GM19455 (cell line): Measurements from ENCODE around the gene GHR.

Experiments used
- ATAC-seq: cut with Tn5 transposase; IDR thresholded peaks from one replicate; pipeline ENCODE4 v1.9.1; 2021; ENCODE audit not compliant: unreplicated experiment

GHR gene

DNA sequence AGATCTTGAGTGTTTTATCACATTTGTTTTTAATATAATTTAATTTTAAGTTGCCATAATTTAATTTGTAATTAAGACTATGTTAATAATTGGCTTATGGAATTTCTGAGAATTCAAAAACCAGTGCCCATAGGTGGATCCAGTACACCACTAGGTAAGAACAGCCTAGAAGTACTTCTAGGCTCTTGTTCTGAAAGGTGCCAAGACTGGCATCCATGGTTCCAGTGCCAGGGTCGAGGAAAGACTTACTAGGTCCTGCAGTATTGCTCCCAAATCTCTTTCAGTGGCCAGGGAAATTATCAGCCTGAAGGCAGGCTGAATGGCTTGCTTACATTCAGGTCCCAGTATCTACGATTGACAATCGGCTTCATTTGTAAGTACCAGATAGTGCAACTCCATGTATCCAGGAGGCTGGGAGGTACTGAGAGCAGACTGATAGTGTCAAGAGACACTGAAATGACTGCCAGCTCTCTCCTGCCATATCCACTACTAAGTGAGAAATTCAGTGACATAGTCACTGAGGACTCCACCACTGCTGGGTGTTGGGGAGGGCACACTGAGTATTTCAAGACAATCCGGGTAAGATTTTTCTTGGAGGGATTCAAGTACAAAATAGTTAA lies 174.2 kb downstream of the GHR start:
- no peak for ATAC-seq

DNA sequence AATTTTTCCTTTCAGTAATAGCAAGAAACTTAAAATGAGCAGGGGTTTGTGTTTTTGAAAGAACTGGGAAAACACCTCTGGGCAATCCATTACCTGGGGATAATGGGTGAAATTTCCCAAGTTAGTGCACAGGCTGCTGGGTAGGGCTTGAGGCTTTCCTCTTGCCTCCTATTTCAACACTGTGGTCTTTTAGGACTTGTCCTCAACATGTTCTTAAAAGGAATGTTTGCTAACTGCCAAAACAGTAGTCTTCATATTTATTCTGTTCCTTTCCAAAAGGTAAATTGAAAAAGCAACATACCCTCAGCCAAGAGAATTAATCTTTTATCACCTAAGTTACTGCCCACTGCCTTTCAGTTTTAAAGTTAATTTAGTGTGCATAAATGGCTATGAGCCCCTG lies 175.1 kb downstream of the GHR start:
- no peak for ATAC-seq

DNA sequence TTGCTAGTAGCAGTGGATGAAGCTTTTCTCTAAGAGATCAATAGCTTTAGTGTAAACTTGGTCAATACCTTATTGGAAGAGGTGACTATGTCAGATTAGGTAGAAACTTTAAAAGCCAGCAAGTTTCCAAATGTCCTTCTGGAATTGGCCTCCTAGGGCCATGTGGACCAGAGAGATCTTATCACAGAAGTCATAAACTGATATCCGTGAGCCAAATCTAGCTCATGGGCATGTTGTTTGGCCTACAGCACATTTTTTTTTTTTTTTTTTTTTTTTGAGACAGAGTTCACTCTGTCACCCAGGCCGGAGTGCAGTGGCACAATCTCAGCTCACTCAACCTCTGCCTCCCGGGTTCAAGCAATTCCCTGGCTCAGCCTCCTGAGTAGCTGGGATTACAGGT lies 175.9 kb downstream of the GHR start:
- ATAC-seq: no peak

DNA sequence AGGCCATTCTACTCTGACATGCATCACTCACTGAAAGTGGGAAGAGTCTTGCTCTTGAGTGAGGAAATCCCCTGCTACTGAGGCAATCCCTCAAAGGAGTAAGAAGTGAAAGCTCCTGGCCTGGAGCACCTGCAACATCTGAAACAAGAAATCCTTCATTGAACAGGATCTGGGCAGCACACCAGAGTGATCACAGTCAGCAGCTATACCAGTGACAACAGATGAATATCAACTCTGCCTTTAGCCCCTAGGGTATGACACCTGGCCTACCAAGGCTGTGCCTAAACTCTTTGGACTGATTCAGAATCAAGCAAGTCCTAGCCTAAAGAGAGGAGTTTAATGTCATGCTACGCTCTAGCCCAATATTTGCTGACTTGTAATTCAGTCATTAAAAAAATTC lies 177.2 kb downstream of the GHR start:
- no peak for ATAC-seq

DNA sequence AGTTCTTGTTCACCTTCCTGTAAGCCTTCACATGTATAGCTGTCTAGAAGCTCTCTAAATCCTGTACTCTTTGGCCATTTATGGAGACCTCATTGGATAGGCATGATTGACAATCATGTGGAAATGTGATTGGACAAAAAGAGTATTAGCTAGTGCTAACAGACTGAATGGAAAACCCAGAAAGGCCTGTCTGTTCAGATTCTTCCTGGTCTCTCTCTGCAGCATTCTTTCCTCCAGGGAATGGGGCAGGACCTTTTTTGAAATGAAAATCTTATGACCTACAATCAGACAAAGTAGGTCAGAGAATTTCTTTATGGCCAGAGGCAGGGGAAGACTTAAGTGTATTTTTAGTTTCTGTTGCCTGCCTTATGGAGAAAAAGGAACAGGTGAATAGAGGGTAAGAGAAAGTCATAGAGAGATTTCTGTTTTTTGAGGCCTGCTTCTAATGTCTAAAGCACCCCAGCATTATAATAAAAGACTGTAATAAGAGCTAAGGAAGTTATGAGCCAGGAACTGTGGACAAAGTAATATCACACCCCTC lies 181.0 kb downstream of the GHR start:
- ATAC-seq: no peak

DNA sequence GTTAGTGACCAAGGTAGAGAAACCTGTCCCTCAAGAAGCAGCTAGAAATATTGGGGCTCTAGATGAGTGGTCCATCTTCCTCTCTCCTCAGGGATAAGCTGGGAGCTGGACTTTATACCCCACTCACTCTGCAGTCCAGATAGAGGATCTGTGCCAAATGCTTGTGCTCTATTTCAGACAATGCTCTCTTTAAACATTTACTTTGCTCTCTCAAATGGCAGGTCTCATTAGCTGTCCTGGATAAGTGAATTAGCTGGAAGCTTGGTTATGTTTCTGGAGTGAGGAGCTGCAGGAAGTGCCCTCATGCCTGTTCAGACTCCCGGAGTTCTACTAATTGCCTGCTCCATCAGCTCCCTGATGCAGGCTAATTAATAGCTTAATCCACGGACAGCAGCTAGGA lies 182.3 kb downstream of the GHR start:
- no peak for ATAC-seq

DNA sequence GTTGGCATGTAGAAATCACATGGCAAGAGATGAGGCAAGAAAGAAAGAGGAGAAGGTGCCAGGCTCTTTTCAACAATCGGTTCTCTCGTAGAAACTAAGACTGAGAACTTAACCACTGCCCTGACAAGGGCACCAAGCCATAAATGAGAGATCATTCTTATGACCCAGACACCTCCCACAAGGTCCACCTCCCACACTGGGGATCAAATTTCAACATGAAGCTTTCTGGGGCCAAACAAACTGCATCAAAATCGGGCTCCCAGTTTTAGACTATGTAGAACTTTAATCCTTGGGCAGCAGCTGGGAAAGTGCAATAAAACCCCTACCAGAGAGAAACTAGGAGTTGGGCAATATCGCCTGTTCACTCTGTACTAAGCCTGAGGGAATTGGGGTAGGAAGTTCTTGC lies 183.2 kb downstream of the GHR start:
- ATAC-seq: no peak

DNA sequence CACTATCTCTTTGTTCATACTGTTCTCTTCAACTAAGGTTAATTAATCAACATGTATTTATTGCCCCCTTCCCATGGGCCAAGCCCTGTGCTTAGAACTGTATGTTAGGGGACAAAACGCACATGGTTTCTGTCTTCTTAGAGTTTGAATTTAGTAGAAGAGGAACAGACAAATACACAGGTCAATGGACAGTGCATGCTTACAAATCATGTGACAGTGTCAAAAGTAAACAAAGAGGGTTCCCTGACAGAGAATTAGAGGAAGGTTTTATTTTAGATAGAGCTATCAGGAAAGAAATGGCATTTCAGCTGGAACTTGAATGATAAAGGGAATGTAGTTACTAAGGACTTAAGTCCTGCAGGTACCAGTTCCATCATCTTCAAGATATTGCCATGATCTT lies 188.2 kb downstream of the GHR start:
- ATAC-seq: no peak

DNA sequence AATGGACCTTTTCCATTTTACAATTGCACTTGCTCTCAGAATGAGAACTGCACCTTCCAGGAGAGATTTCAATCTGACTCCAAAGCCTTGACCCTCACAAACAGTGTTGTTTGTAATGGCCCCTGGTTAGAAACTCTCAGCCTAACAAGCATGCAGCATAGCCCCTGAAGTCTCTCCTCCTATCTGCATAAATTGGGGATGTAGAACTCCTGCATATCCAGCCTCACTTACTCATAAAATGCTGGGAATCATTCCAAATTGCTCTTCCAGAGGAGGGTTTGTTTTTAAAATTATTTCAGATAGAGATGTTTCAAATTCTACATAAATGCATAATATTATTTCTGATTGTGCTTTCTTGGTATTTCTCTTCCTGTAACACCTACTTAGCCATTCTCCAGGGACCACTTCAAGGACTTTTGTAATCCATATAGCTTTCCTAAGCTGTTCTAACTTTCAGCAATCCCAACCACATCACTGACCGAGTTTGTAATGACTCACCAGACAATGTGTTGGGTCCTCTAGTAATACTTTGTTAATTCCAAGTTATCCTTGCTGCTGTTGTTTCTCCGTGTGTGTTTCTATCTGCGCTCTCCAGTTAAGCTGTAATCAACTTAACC lies 189.6 kb downstream of the GHR start:
- no peak for ATAC-seq

DNA sequence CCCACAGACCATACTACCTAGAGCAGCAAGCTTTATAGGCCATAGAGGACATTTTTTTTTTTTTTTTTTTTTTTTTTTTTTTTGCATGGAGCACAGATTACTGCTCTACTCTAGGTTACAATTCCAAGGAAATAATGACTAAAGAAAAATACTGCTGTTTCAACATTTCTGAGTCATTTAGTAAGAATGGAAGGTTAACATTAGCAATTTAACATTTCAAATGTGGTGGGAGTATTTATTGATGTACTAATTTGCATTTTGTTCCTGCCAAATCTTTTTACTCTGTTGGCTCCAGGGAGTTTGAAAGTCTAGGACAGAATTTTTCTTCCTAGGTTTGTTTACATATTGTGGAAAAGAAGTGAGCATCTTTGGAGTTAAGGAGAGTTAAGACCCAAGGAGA lies 191.3 kb downstream of the GHR start:
- no peak for ATAC-seq

DNA sequence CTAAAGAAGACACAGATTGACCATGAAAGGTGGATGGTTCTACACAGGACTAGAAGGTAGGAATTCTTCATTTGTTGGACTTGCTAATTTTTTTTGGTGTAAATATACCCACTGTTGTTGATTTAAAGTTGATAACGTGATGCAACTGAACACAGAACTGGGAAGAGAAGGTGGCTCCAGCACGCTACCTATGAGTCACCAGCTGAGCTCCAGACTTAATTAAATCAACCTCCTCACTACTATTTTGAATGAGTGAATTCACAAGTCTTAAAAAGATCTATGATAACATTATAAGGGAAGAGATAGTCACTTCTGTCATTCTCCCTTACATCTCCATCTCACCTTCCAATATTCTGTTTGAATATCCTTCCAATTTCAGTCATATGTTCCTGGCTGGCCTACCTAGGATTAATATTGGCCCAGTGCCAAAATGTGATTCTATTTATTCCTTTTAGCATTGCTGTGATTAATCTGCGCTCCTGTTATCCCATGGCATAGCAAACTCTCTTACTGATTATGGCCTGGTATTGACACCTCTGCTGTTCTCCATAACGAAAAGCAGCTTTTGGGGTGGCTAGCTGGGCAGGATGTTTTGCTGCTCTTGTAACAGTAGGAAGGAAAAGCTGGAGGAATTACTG lies 197.5 kb downstream of the GHR start:
- ATAC-seq: no peak

DNA sequence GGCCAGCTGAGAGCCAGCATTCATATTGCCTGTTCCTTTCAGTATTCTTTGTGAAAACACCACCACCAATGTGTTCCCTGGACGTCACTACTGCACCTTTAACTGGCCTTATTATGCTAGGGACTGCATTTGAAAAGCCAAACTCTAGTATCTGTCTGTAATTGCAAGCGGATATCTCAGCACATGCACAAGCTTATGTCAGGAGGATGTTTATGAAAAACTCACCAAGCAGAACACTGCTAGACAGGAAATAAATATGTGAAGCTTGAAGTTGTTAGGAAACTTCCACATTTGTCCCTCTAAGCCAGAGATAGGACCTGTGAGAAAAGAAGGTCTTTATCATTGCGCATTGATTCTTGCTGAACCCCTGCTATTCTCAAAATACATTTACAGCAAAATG lies 198.0 kb downstream of the GHR start:
- ATAC-seq: no peak

DNA sequence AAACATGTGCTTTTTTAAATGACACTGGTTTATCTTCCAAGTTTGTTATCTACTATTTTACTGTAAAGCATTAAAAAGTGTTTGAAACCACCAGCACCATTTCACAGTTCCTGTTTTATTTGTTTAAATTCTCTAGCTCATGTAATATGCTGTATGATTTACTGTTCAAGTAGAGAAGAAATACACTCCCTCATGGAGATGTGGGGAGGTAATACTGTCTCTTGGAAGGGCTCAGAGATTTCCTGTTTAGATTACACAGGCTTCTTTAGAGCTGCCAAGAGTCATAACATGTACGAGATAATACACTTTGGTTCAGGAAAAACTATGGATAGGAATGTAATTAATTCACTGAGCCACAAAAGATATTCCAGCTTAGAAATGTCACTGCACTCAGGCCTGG lies 198.4 kb downstream of the GHR start:
- ATAC-seq: no peak

DNA sequence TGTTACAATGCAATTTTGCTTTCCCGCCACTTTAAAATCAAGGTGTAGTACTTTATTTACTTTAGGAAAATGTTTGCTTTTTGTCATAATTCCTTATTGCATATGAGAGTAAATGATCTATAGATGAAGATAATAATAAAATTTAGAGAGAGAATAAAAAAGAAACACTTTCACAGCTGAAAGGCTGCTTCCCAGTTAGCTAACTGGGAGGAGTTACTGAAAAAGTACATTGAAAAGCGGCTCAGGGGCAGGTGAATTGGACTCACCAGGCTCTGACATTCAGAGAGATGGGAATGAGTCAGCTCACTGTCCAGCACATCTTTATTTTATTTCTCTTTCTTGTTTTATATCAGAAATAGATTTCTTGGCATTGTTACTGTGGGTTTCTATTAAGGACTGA lies 201.7 kb downstream of the GHR start:
- no peak for ATAC-seq

DNA sequence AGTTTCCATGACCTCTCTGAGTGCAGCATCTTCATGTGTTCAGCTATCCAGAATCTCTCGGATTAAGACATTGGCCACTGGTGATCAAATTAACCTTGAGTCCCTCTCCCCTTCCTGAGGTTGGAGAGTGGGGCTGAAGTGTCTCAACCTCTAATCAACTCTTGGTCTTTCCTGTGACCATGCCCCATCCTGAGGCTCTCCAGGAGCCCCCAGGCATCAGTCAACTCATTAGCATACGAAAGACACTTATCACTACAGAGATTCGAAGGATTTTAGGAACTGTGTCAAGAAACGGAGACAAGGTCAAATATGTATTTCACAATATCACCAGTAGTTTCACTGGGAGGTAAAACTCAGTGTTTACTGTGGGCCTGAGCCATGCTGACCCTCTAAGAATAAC lies 203.2 kb downstream of the GHR start:
- no peak for ATAC-seq

DNA sequence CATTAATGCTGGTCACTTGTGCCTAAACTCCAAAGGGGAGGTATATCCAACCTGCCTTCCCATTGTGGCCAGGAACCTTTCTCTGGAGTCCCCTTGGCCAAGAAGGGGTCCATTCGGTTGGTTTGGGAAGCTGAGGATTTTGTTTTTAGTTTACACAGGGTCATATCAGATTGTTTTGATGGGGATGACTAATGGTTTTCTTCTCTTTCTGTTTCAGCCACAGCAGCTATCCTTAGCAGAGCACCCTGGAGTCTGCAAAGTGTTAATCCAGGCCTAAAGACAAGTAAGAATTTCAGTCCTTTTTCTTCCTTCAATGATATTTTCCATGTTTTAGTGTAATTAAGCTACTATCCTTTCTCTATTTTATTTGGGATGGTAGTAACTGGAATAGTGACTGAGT lies 205.6 kb downstream of the GHR start:
- no peak for ATAC-seq

DNA sequence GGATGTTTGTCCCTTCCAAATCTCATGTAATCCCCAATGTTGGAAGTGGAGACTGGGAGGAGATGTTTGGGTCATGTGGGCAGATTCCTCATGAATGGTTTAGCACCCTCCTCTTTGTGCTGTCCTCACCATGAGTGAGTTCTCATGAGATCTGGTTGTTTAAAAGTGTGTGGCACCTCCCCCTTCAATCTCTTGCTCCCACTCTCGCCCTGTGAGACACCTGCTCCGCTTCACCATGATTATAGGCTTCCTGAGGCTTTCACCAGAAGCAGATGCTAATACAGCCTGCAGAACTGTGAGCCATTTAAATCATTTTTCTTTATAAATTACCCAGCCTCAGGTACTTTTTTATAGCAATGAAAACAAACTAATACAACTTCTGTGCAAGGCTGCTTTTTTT lies 206.0 kb downstream of the GHR start:
- ATAC-seq: no peak

DNA sequence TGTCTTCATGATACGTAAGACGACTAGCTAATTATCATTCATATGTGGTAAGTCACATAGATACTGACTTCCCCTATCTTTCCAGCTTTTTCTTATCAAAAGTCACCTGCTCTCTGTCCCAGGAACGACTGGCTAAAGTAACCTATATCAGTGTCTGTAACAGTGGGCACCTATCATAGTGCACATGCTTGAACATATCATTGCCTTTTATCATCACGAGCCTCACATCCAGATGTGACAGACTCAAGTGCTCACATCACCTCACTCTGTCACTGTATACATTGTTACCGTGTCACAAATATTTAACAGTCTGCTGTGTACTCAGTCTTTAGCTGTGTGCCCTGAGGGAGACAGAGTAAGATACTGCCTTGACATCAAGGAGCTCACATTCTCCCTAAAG lies 208.0 kb downstream of the GHR start:
- no peak for ATAC-seq

DNA sequence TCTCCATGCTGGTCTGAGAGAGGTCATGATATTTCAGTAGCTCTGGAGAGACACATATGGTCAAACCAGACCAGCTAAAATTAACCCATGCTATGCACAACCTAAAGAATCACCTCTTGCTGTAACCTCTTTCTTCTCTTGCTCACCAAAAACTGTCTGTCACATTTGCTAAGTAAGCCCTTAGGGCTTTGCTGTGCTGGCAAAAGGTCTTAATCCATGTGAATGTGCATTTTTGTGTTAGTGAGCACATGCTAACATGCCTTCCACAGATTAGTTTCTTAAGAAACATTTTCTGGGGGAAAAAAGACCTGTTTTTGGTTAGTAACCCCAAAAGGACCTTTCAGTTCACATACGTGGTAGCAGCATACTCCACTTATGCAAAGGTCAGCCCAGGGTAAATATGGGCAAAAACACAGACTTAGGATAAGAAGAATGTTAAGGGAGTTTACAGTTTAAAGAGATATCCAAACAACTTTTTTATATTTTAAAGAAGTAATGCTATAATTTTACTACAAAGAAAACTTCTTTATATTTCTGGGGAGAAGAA lies 209.2 kb downstream of the GHR start:
- no peak for ATAC-seq

DNA sequence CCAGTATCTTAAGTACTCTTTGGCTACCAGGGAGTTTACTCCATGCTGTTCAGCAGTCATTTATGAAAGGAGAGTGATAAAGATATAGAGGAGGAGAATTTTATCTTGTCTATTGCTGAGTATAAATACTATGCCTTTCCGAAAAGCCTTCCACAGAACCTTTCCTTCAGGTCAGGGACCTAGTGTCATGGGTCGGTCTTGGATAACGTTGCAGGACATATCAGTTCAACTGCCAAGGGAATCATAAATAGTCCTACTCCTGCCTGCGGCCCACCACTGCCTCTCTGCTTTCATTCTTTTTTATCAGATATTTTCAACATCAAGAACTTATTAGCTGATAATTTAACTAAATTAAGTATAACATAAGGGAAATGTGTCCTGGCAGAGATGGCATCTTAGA lies 211.3 kb downstream of the GHR start:
- no peak for ATAC-seq

DNA sequence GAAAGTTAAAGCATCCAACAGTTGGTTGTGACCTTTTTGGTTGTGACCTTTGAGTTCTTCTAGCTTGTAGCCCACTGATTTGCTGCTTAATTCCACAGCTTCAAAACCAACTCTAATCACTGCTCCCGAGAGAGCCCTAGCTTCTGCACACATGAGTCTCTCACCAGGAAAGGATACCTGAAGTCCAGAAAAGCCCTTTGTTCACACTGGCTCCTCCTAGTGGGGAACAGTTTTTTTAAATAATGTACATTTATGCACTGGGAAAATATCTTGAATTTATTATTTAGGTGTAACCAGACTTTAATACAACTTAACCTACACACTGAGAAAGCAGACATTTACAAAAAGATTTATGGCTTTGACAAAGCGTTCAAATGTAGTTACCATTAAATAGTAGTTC lies 213.2 kb downstream of the GHR start:
- ATAC-seq: no peak

DNA sequence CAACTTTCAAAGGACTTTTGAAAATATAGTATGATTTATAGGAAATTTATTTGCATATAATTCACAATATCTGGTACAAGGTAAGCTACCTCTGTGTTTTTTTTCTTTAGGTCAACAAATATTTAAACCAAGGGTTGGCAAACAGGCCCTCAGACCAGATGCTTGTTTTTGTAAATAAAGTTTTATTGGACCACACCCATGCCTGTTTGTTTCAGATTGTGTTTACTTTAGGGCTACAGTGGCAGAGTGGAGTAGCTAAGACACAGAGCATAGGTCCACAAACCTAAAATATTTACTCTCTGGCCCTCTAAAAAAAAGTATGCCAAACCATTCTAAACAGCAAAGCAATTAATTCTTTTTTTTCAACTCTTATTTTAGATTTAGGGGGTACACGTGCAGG lies 213.7 kb downstream of the GHR start:
- ATAC-seq: no peak
